Neuron (in vitro differentiated cells): ENCODE measurements around the gene CD74.
A peak's percentile ranks its signal among the peaks of the same experiment; 100 is the strongest.

Source experiments
- H2AFZ ChIP-seq: one replicate; pipeline ENCODE4 v1.6.1; 2013; ENCODE audit warnings: low read depth, mild to moderate bottlenecking, inconsistent platforms, low read length, moderate library complexity
- H3K27me3 ChIP-seq: one replicate; pipeline ENCODE4 v1.6.1; 2013; ENCODE audit warnings: low read length; ENCODE audit not compliant: insufficient read depth
- H3K36me3 ChIP-seq: one replicate; pipeline ENCODE4 v1.6.1; 2013; ENCODE audit warnings: low read length; ENCODE audit not compliant: insufficient read depth
- H3K4me1 ChIP-seq: one replicate; pipeline ENCODE4 v1.6.1; 2013; ENCODE audit warnings: low read length; ENCODE audit not compliant: insufficient read depth
- H3K4me3 ChIP-seq: 2 replicates; pipeline ENCODE4 v1.5.1; 2013; ENCODE audit warnings: mild to moderate bottlenecking, low read length, moderate library complexity
- H3K9me3 ChIP-seq: one replicate; pipeline ENCODE4 v1.6.1; 2013; ENCODE audit warnings: low read length

The CD74 gene

DNA sequence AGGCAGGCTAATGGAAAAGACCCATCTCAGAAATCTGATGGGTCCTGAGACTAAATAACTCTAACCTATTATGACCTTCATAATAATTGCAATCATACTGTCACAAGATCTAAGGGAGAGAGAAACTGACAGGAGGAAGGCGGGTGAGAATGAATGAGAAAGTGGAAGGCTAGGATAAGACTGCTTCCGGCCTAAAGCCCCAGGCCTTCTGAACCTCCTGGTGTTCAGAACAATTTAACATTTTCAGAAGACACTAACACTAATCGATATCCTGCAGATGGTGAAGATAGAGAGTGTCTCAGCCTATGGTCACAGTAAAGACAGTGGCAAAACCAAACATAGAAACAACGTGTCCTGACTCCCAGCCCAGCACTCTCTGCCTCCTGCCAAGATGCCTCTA, 35.6 kb upstream of the CD74 start:
- Histone ChIP-seq H3K4me3 (peak overlapping the region; percentile 95), H3K9me3 (peaks cover 5% of the 10 kb centered on the region), H3K36me3 (peaks cover 48% of the 10 kb centered on the region), H2AFZ (no peak overlapping the region), H3K27me3 (no peaks in the 10 kb centered on the region), H3K4me1 (peaks cover 17% of the 10 kb centered on the region)

DNA sequence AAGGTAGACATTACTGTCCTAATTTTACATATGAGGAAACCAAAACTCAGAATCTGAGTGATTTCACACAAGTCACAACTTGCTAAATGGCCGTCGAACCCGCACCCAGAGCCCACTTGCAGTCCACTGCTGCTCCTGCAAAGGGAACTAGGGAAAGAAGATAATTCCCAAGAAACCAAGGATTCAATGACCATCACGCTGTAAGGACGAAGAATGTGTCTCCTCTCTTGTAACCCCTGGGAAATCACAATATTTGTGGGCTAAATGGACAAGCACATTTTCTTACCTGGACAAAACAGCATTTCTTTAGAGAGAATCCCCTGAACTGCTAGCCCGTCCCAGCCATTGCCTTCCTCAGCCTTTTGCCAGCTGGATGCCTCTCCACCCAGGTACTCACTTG, 34.5 kb upstream of the CD74 start:
- H3K9me3 ChIP-seq = peaks cover 5% of the 10 kb centered on the region
- H3K4me3 ChIP-seq = no peak overlapping the region
- H2AFZ ChIP-seq = no peak overlapping the region
- peaks cover 17% of the 10 kb centered on the region for H3K4me1 ChIP-seq
- peaks cover 48% of the 10 kb centered on the region for H3K36me3 ChIP-seq
- H3K27me3 ChIP-seq = no peaks in the 10 kb centered on the region

GRCh38 chr5:150446583-150446982, 33.9 kb upstream of the CD74 start:
- H2AFZ ChIP-seq = no peak overlapping the region
- H3K36me3 ChIP-seq = peaks cover 48% of the 10 kb centered on the region
- H3K9me3 ChIP-seq = peaks cover 5% of the 10 kb centered on the region
- no peak overlapping the region for H3K4me3 ChIP-seq
- H3K27me3 ChIP-seq = no peaks in the 10 kb centered on the region
- peaks cover 17% of the 10 kb centered on the region for H3K4me1 ChIP-seq

DNA sequence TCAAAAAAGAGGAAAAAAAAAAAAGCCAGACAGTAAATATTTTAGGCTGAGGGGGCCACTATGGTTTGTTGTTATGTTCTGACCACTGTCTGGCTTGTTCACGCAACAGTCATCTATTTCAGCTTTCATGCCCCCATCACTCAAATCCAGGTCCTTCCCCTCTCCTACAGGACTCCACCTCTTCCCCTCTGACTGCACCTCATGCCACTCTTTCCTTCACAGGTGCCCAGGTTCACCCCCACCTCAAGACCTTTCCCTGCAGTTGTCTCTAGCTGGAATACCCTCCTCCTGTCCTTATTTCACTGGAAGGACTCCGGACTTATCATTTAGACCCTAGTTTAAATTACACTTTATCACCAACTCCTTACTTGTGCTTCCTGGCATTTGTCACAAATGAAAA, 33.4 kb upstream of the CD74 start:
- H3K27me3 ChIP-seq = no peaks in the 10 kb centered on the region
- peaks cover 17% of the 10 kb centered on the region for H3K4me1 ChIP-seq
- H3K9me3 ChIP-seq = peaks cover 5% of the 10 kb centered on the region
- no peak overlapping the region for H3K4me3 ChIP-seq
- H2AFZ ChIP-seq = no peak overlapping the region
- H3K36me3 ChIP-seq = peaks cover 48% of the 10 kb centered on the region

DNA sequence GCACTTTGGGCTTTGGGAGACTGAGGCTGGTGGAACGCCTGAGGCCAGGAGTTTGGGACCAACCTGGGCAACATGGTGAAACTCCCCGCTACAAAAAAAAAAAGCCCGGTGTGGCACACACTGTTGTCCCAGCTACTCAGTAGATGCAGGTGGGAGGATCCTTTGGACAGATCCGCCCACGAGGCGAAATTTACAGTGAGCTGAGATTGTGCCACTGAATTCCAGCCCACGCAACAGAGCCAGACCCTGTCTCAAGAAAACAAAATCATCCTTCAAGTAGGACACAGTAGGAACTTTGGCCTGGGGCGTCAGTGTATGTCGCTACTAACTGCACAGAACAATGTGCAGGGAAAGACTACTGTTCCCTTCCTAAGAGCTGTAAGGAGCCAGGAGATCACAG, 32.1 kb upstream of the CD74 start:
- Histone ChIP-seq H3K36me3 (peaks cover 48% of the 10 kb centered on the region), H3K9me3 (no peaks in the 10 kb centered on the region), H3K4me3 (no peak overlapping the region), H3K27me3 (no peaks in the 10 kb centered on the region), H3K4me1 (peaks cover 17% of the 10 kb centered on the region), H2AFZ (no peak overlapping the region)

DNA sequence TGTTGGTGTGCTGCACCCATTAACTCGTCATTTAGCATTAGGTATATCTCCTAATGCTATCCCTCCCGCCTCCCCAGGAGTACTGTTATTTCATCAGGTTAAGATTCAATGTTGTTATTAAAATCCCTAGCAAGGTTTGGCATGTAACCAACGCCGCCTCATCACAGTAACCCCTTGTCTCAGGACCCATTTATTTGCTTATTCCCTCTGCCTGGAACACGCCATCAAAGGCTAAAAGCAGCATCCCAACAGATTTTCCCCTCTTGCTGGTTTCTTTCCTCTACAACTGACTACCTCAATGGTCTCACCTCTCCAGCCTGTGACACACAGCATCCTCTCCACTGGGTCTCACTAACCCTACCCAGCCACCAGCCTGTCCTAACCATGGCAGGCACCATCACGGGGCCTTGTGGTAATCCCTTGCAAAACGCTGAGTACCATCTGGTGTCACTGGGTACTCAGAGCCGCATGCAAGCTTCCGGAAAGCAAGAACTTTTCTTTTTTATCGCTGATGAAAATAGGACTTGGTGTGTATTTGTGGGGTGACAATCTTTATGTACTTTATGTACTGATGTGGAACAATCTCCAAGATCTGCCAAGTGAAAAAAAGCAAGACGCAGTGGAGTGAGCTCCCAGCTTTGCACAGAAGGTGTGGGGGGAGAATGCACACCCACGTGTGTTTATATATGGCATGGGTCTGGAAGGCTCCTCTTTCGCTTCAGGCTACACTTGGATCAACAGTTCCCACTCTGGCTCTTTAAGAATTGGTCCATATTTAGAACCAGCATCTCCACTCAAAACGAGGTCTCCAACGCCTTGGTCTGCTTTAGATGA, 30.7 kb upstream of the CD74 start:
- Histone ChIP-seq H3K27me3 (no peaks in the 10 kb centered on the region), H3K4me1 (peaks cover 14% of the 10 kb centered on the region), H2AFZ (no peak overlapping the region), H3K4me3 (no peak overlapping the region), H3K9me3 (no peaks in the 10 kb centered on the region), H3K36me3 (peaks cover 48% of the 10 kb centered on the region)

DNA sequence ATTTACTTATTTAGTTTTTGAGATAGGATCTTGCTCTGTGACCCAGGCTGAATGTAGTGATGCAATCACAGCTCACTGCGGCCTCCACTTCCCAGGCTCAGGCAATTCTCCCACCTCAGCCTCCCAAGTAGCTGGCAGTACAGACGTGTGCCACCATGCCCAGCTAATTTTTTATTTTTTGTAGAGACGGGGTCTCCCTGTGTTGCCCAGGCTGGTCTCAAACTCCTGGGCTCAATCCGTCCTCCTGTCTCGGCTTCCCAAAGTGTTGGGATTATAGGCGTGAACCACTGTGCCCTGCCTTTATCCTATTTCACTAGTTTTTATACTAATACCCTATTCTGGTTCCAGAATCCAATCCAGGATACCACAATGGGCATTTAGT, 30.0 kb upstream of the CD74 start:
- Histone ChIP-seq H3K36me3 (peaks cover 44% of the 10 kb centered on the region), H3K4me1 (peaks cover 6% of the 10 kb centered on the region)

DNA sequence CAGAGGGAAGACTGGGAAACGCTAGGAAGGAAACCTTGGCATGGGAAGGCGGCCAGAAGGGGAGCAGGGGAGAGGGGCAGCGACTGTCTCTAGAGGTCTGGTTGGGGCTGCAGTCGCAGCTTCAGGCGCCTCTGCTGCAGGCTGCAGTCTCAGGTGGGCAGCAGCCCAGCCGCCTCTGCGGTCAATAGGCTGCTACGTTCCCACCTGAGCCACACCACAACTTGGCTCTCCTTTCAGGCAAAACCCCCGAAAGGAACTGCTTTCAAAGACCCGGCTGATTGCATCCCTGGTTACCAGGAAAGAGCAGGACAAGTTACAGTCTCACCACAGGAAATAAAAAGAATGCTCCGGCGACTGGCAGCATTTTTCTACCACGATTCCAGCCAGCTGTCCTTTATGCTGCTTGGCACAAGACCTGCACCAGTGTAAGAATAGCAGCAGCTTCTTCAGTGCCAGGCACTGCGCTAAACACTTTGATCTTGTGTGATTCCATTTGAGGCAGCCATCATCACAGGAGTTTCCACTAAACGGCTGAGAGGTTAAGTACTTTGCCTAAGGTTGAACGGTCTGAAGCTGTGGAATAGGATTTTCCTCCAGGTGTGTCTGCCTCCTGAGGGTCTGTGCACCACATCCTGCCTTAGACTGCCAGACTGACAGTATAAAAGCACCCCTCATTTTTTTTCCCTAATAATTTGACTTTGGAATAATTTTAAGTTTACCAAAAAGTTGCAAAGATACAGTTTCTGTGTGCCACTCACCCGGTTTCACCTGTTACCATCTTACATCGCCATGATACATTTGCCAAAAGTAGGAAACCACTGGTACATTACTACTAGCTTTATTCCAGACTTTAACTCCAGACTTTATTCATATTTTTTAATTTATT, 29.3 kb upstream of the CD74 start:
- no peak overlapping the region for H2AFZ ChIP-seq
- no peak overlapping the region for H3K4me3 ChIP-seq

More for the DNA sequence above, 30.0 kb upstream of the CD74 start:
- no peaks in the 10 kb centered on the region for H3K9me3 ChIP-seq
- H3K4me3 ChIP-seq = no peak overlapping the region
- no peak overlapping the region for H2AFZ ChIP-seq
- no peaks in the 10 kb centered on the region for H3K27me3 ChIP-seq

DNA sequence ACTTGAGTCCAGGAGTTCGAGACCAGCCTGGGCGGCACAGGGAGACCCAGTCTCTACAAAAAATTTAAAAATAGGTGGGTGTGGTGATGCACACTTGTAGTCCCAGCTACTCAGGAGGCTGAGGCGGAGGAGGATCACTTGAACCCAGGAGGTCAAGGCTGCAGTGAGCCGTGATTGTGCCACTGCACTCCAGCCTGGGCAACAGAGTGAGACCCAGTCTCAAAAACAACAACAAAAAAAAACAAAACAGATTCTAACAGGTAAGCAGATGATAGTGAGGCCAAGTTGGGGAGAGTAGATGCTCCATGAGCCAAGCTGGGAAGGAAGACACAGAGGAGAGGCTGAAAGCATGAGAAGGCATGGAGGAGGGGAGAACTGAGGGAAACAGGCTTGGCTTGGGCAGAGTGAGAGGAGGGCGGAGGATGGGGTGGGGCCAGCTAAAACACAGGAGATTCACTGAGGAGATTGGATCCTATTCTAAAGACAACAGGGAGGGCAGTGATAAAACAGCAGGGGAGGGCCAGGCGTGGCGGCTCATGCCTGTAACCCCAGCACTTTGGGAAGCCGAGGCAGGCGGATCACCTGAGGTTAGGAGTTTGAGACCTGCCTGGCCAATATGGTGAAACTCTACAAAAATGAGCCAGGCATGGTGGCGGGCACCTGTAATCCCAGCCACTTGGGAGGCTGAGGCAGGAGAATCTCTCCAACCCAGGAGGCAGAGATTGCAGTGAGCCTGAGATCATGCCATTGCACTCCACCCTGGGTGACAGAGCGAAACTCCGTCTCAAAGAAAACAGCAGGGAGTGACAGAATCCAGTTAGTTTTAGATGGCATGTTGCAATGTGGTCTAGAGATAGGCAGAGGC, 28.5 kb upstream of the CD74 start:
- H3K9me3 ChIP-seq = no peaks in the 10 kb centered on the region
- no peak overlapping the region for H3K4me3 ChIP-seq
- H3K36me3 ChIP-seq = peaks cover 29% of the 10 kb centered on the region
- H2AFZ ChIP-seq = no peak overlapping the region
- no peaks in the 10 kb centered on the region for H3K27me3 ChIP-seq
- H3K4me1 ChIP-seq = no peaks in the 10 kb centered on the region

More for the DNA sequence above, 29.3 kb upstream of the CD74 start:
- no peaks in the 10 kb centered on the region for H3K4me1 ChIP-seq
- H3K9me3 ChIP-seq = no peaks in the 10 kb centered on the region
- no peaks in the 10 kb centered on the region for H3K27me3 ChIP-seq
- H3K36me3 ChIP-seq = peaks cover 38% of the 10 kb centered on the region

GRCh38 chr5:150438873-150439546, 26.3 kb upstream of the CD74 start:
- H3K4me1 ChIP-seq = no peaks in the 10 kb centered on the region
- no peaks in the 10 kb centered on the region for H3K27me3 ChIP-seq
- no peak overlapping the region for H2AFZ ChIP-seq
- peaks cover 7% of the 10 kb centered on the region for H3K36me3 ChIP-seq
- H3K9me3 ChIP-seq = no peaks in the 10 kb centered on the region
- no peak overlapping the region for H3K4me3 ChIP-seq

- H3K4me1 ChIP-seq = no peaks in the 10 kb centered on the region
- no peaks in the 10 kb centered on the region for H3K9me3 ChIP-seq
- H2AFZ ChIP-seq = no peak overlapping the region
- H3K36me3 ChIP-seq = no peaks in the 10 kb centered on the region
- no peaks in the 10 kb centered on the region for H3K27me3 ChIP-seq
- no peak overlapping the region for H3K4me3 ChIP-seq
Measured at GRCh38 chr5:150436141-150436680, 23.5 kb upstream of the CD74 start.

DNA sequence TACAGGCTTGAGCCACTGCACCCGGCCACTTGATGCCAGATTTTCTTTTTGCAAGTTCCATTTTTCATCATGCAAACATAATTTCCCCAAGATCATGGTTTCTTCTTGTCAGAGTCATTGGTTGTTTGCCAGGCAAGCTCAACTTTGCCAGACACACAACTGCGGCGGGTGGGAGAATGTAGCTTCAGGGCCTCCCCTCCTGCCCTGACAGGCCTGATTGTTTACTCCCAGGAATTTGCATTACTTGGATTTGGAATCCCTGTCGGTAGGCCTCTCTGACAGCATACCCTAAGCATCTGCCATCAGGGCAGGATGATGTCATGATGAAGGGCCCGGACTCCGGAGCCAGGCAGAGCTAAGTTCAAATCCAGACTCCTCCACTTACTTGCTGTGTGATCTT, 21.8 kb upstream of the CD74 start:
- H3K27me3 ChIP-seq = no peaks in the 10 kb centered on the region
- H2AFZ ChIP-seq = no peak overlapping the region
- H3K4me1 ChIP-seq = no peaks in the 10 kb centered on the region
- no peaks in the 10 kb centered on the region for H3K36me3 ChIP-seq
- no peak overlapping the region for H3K4me3 ChIP-seq
- H3K9me3 ChIP-seq = no peaks in the 10 kb centered on the region
